Osteocyte (in vitro differentiated cells): ENCODE data around the gene NFASC. TPM values are rescaled to one million over a fixed set of nuclear protein-coding genes. Genes with fewer than 3 reads are reported as not detected.

Source experiments
- DNase-seq: peaks from one replicate; pipeline ENCODE4 v3.0.0; 2021; ENCODE audit warnings: mixed read lengths; ENCODE audit not compliant: unreplicated experiment; ENCODE audit errors: extremely low spot score
- H3K27ac Mint-ChIP-seq: one replicate; pipeline ENCODE4 v1.8.0; 2021; ENCODE audit warnings: mild to moderate bottlenecking, mixed read lengths; ENCODE audit not compliant: unreplicated experiment
- H3K27me3 Mint-ChIP-seq: one replicate; pipeline ENCODE4 v1.8.0; 2021; ENCODE audit warnings: mixed read lengths; ENCODE audit not compliant: unreplicated experiment
- H3K36me3 Mint-ChIP-seq: one replicate; pipeline ENCODE4 v1.8.0; 2021; ENCODE audit warnings: mixed read lengths; ENCODE audit not compliant: unreplicated experiment
- H3K4me1 Mint-ChIP-seq: one replicate; pipeline ENCODE4 v1.8.0; 2021; ENCODE audit warnings: mixed read lengths; ENCODE audit not compliant: unreplicated experiment
- H3K4me3 Mint-ChIP-seq: one replicate; pipeline ENCODE4 v1.8.0; 2021; ENCODE audit warnings: mild to moderate bottlenecking, moderate library complexity, mixed read lengths; ENCODE audit not compliant: unreplicated experiment
- H3K9me3 Mint-ChIP-seq: one replicate; pipeline ENCODE4 v1.8.0; 2021; ENCODE audit warnings: mixed read lengths; ENCODE audit not compliant: unreplicated experiment
- CTCF ChIP-seq: fragments of 200-600 bp; sonication (generic); IDR thresholded peaks from 2 replicates; pipeline ENCODE4 v1.5.0; 2021; ENCODE audit warnings: antibody characterized with exemption, mild to moderate bottlenecking, moderate library complexity
- total RNA-seq: library from RNA; stranded (reverse); gene quantifications from 2 replicates; pipeline ENCODE4 v1.2.1, GENCODE V29; 2021

NFASC gene
- total RNA-seq, 1 donor from 2014 or later = not detected

- Mint-ChIP-seq H3K4me3 (no peak overlapping the region), H3K36me3 (no peaks in the 10 kb centered on the region), H3K9me3 (no peaks in the 10 kb centered on the region), H3K4me1 (no peaks in the 10 kb centered on the region), H3K27ac (no peak overlapping the region), H3K27me3 (peaks cover 31% of the 10 kb centered on the region)
- DNase-seq = no peak
- TF ChIP-seq CTCF = no peak
These were observed 157.7 kb downstream of the NFASC start for GRCh38 chr1:205028390-205028789.

- Mint-ChIP-seq H3K9me3 (no peaks in the 10 kb centered on the region), H3K27ac (no peak overlapping the region), H3K27me3 (peaks cover 31% of the 10 kb centered on the region), H3K4me3 (no peak overlapping the region), H3K4me1 (no peaks in the 10 kb centered on the region), H3K36me3 (no peaks in the 10 kb centered on the region)
- no peak for DNase-seq
- TF ChIP-seq CTCF = no peak
These were observed 158.3 kb downstream of the NFASC start for GRCh38 chr1:205028924-205029323.

- DNase-seq = no peak
- H3K9me3 Mint-ChIP-seq = no peaks in the 10 kb centered on the region
- no peaks in the 10 kb centered on the region for H3K36me3 Mint-ChIP-seq
- H3K4me3 Mint-ChIP-seq = no peak overlapping the region
- no peaks in the 10 kb centered on the region for H3K4me1 Mint-ChIP-seq
- no peak for TF ChIP-seq CTCF
- no peak overlapping the region for H3K27ac Mint-ChIP-seq
- H3K27me3 Mint-ChIP-seq = peaks cover 29% of the 10 kb centered on the region
These were observed 159.6 kb downstream of the NFASC start for GRCh38 chr1:205030241-205030640.

- TF ChIP-seq CTCF = no peak
- no peak overlapping the region for H3K4me3 Mint-ChIP-seq
- H3K4me1 Mint-ChIP-seq = no peaks in the 10 kb centered on the region
- H3K27ac Mint-ChIP-seq = no peak overlapping the region
- DNase-seq = no peak
- H3K36me3 Mint-ChIP-seq = no peaks in the 10 kb centered on the region
- H3K27me3 Mint-ChIP-seq = peaks cover 34% of the 10 kb centered on the region
- no peaks in the 10 kb centered on the region for H3K9me3 Mint-ChIP-seq
These were observed 160.2 kb downstream of the NFASC start for GRCh38 chr1:205030896-205031295.

- Mint-ChIP-seq H3K4me3 (no peak overlapping the region), H3K9me3 (no peaks in the 10 kb centered on the region), H3K36me3 (no peaks in the 10 kb centered on the region), H3K27me3 (peaks cover 43% of the 10 kb centered on the region), H3K27ac (no peak overlapping the region), H3K4me1 (no peaks in the 10 kb centered on the region)
- TF ChIP-seq CTCF = no peak
- DNase-seq = no peak
These were observed 161.8 kb downstream of the NFASC start for GRCh38 chr1:205032508-205032907.
